DMS79 treated with DMSO at 0.1 percent for 48 hours (cell line): ENCODE data around the gene CFAP298.
"Not testable (repeated sequence)": the region's sequence is repeated elsewhere in the genome, so short reads cannot be mapped to it uniquely, and the experiment has no call there.

Experiments
- DNase-seq: peaks from one replicate; lab custom pipeline; 2025; lab: John Stamatoyannopoulos, UW

The CFAP298 gene

GRCh38 chr21:32566741-32567389 is 45.3 kb downstream of the CFAP298 start:
- no peak for DNase-seq

GRCh38 chr21:32565856-32566465 is 46.2 kb downstream of the CFAP298 start:
- no peak for DNase-seq

DNA sequence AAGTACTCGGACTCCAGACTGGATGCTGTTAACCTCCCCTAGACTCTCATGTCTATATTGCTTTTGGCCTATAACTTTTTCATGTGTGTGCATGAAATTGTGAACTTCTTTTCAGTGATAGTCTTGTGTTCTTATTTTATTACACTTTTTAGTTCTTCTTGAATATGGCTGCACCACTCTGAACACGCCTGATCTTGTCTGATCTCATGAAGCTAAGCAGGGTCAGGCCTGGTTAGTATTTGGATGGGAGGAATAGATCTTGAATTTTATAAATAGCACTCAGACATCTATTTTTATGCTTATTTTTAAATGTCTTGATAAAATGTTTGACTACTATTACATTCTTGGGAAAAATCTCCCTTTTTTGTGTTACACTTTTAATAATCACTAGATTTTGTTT is 49.3 kb downstream of the CFAP298 start:
- DNase-seq = no peak

- no peak for DNase-seq
Measured at GRCh38 chr21:32562426-32562825, 49.8 kb downstream of the CFAP298 start.

DNA sequence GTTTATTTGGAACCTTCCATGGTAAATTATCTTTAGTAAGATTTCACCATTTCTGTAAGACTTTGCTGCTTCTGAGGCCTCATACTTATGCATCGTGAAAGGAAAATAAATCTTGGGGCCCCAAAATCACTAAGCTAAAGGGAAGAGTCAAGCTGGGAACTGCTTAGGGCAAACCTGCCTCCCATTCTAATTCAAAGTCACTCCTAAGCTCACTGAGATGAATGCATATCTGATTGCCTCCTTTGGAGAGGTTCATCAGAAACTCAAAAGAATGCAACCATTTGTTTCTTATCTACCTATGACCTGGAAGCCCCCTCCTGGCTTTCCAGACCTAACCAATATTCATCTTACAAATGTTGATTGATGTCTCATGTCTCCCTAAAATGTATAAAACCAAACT is 50.7 kb downstream of the CFAP298 start:
- DNase-seq = not testable (repeated sequence)

DNA sequence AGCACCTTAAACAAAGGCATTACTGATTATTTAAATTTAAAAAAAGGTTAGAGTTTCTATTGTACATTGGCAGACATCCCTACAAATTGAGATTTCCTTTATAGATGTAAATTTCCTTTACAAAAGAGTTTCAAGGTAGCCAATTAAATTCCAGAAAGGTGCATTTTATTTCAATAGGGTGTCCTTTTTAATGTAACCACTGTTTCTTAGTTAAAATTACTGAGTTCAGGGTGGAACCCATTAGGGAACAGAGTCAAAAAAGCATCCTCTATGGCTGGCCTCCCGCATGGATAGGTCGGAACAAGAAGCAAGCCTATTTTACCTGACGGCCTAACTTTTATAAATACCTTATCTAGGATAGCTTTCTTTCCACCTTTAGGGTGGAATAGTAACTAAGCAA is 51.3 kb downstream of the CFAP298 start:
- DNase-seq = no peak

DNA sequence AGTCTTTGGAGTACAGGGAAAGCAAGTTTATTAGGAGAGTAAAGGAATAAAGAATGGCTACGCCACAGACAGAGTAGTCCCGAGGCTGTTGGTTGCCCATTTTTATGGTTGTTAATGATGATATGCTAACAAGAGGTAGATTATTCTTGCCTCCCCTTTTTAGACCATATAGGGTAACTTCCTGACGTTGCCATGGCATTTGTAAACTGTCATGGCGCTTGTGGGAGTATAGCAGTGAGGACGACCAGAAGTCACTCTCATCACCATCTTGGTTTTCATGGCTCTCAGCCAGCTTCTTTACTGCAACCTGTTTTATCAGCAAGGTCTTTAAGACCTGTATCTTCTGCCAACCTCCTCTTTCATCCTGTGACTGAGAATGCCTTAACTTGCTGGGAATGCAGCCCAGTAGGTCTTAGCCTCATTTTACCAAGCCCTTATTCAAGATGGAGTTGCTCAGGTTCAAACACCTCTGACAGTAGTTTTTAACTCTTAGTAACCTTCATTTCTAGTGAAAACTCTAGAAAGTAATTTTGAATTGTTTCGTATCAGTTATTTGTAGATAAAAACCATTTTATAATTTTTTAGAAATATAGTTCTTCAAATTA is 53.1 kb downstream of the CFAP298 start:
- no peak for DNase-seq

DNA sequence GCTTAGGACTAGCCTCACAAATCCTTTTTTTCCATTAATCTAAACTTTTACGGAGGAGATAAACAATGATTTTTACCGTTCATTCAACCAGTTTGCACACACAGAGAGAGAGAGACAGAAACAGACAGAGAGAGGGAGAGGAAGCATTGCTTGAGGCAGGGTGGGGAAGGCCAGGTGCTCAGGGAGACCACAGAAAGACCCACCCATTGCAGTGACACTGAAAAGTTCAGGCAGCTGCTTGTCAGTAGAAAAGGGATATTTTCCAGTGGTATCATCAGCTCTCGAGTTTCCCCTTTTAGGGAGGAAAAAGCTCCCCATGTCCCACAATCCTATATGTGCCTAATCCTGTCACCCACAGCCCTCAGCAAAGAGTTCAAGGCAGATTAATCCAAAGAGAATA is 54.1 kb downstream of the CFAP298 start:
- no peak for DNase-seq

DNA sequence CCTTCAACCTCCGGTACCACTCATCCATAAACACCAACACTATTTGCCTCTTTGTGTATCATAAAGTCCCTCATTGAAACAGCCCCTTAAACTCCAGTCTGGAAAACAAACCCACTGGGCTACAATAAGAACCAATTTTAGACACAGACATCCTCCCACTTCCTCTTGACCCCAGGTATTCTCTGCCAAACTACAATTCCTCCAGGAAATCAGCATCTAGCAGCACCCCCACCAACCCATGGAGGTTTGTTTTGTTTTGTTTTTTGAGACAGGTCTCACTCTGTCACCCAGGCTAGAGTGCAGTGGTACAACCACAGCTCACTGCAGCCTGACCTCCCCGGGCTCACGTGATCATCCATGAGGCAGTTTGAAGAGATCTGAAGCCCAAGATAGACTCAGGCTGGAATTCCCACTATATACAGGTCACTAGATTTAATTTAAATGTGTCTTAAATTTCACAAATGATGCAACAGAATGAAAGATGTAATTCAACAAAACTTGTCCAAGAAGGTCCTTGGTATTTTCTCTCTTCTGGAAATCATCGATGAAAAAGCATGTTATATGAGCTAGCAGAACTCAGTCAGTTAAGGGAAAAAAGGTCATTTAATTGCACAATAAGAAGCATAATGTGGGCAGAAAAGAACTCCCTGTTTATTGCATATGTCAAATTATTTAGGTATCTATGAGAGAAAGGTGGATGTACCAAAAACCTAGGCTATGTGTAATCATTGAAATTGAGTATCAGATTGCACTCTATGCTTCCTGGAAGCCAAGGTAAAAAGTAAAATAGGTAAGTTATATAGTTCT is 57.1 kb downstream of the CFAP298 start:
- DNase-seq = no peak

DNA sequence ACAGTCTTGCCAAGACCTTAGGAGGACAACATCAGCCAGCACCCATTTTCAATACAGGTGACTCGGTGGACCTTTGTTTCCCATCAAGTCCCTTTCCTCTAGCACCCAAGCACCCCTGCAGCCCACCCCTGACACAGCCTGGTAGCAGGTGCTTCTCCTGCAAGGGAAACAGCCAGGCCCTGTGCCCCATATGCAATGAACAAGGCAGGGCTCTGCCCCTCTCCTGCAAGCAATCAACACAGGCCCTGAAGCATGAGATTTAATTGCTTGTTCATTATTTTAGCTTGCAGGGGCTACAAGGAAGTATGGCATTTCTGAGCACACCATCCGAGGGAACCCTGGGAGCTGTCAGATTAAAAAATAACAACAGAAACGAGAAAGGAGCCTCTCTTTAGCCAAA is 62.3 kb downstream of the CFAP298 start:
- no peak for DNase-seq

GRCh38 chr21:32549440-32549839 is 62.7 kb downstream of the CFAP298 start:
- no peak for DNase-seq
